BJ (cell line): ENCODE measurements around the gene GPR17. TPM values are rescaled to one million over a fixed set of nuclear protein-coding genes. Genes with fewer than 3 reads are reported as not detected.

ENCODE experiments used
- CTCF ChIA-PET: fragments of 350-600 bp; formaldehyde crosslinking; extraction: SDS; loops from one replicate; lab custom pipeline; 2021; ENCODE audit warnings: antibody characterized with exemption, inconsistent platforms; lab: Yijun Ruan, JAX
- POLR2A ChIA-PET: fragments of 300-600 bp; sonication (Branson Sonifier 250); formaldehyde crosslinking; extraction: SDS; loops from one replicate; lab custom pipeline; 2021; ENCODE audit warnings: antibody characterized with exemption; lab: Charles Lee
- DNase-seq: peaks from one replicate; pipeline ENCODE4 v3.0.0-alpha.2; 2011; ENCODE audit warnings: low read depth
- H3K27me3 ChIP-seq: 2 replicates; pipeline ENCODE4 v1.6.0; 2011; ENCODE audit warnings: low read length; ENCODE audit not compliant: control insufficient read depth, insufficient read depth
- H3K36me3 ChIP-seq: 2 replicates; pipeline ENCODE4 v1.5.1; 2011; ENCODE audit warnings: low read length; ENCODE audit not compliant: control insufficient read depth, insufficient read depth
- H3K4me3 ChIP-seq: 2 replicates; pipeline ENCODE4 v1.5.1; 2011; ENCODE audit warnings: low read depth, mild to moderate bottlenecking, control low read depth, low read length
- polyA plus RNA-seq: library from polyadenylated mRNA; depleted of rRNA; stranded (reverse); fragments of >200 nt; gene quantifications from 2 replicates; pipeline ENCODE4 v1.2.3, GENCODE V29; 2011
- TF ChIP-seq, protein P1 (sequence below): IDR thresholded peaks from 2 replicates; pipeline ENCODE4 v1.5.1; 2011; ENCODE audit warnings: low read depth, mild to moderate bottlenecking, control low read depth, inconsistent platforms, low read length, moderate library complexity; ENCODE audit not compliant: insufficient read depth

Gene GPR17
- polyA plus RNA-seq, 1 experiment: not detected

DNA sequence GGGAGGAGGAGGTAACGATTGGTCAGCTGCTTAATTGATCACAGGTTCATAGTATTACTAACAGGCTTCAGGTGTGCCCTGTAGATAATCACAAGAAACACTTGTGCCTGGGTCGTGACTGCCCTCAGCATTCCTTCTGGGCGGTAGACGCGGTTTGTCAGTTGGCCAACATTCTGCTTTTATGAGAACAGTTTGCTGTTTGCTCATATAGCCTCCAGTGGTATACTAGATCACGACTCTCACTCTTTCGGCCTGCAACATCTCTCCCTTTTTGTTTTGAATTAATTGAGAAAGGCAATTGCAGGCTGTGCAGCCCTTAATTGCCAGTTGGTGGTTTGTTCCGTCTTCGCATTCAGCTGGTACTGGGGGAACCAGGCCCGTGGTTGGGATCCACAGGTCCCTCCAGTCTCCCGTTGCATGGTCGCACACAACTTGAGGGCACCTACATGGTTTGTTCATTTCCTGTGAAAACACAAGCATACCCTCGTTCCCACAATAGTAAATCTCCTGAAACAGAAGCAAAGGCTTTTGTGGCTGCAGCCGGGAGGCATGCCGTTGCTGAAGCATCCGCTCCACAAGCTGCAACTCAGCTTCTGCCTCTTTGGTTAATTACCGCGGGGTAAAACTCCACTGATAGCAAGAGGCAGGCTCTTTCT lies 30.3 kb upstream of the GPR17 start:
- Histone ChIP-seq H3K27me3 (no peaks in the 10 kb centered on the region), H3K4me3 (no peak overlapping the region), H3K36me3 (no peaks in the 10 kb centered on the region)
- ChIA-PET CTCF (interaction anchor here (0.7 to 2.8 kb wide), 4 partner anchors 17 to 25 kb away, joined by 3 to 11 read pairs (median 4); no protein-coding TSS in a partner anchor), POLR2A (interaction anchor here (0.6 kb wide), 1 partner anchor 111 kb away, joined by 4 read pairs; no protein-coding TSS in a partner anchor)
- TF ChIP-seq, protein P1, sequence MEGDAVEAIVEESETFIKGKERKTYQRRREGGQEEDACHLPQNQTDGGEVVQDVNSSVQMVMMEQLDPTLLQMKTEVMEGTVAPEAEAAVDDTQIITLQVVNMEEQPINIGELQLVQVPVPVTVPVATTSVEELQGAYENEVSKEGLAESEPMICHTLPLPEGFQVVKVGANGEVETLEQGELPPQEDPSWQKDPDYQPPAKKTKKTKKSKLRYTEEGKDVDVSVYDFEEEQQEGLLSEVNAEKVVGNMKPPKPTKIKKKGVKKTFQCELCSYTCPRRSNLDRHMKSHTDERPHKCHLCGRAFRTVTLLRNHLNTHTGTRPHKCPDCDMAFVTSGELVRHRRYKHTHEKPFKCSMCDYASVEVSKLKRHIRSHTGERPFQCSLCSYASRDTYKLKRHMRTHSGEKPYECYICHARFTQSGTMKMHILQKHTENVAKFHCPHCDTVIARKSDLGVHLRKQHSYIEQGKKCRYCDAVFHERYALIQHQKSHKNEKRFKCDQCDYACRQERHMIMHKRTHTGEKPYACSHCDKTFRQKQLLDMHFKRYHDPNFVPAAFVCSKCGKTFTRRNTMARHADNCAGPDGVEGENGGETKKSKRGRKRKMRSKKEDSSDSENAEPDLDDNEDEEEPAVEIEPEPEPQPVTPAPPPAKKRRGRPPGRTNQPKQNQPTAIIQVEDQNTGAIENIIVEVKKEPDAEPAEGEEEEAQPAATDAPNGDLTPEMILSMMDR: no peak
- peak; percentile 73 for DNase-seq

DNA sequence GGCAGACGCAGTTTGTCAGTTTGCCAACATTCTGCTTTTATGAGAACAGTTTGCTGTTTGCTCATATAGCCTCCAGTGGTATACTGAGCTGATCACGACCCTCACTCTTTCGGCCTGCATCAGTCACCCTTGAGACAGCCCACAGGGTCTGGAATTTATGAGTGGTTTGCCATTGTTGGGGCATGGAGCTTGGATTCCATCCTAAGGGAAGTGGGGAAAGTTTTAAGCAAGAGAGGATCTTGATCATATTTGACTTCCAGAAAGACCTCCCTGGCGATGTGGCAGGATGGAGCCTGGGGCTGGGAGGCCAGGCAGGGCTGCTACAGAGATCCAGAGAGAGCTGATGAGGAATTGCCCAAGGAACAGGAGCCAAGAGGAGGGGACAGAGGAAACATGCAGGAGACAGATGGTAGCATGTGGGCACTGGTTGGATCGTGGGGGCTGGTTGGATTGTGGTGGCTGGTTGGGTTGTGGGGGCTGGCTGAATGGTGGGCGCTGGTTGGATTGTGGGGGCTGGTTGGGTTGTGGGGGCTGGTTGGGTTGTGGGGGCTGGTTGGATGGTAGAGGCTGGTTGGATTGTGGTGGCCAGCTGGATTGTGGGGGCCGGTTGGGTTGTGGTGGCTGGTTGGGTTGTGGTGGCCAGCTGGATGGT lies 27.3 kb upstream of the GPR17 start:
- H3K4me3 ChIP-seq: no peak overlapping the region
- no peaks in the 10 kb centered on the region for H3K27me3 ChIP-seq
- TF ChIP-seq, protein P1: no peak
- H3K36me3 ChIP-seq: no peaks in the 10 kb centered on the region
- no peak for DNase-seq
- ChIA-PET CTCF (interaction anchor here (1.0 to 3.2 kb wide), 2 partner anchors 18 to 27 kb away, joined by 3 to 10 read pairs; no protein-coding TSS in a partner anchor), POLR2A (no interaction called here)

DNA sequence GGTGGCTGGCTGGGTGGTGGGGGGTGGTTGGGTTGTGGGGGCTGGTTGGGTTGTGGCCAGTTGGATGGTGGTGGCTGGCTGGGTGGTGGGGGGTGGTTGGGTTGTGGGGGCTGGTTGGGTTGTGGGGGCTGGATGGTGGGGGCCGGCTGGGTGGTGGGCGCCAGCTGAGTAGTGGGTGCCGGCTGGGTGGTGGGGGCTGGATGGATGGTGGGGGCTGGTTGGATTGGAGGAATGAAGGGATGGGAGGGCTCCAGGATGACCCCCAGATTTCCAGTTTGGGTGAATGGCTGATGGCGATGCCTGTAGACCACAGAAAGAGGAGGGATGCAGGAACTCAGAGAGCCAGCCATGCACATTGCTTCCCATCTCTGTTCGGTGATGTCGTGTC lies 26.8 kb upstream of the GPR17 start:
- Histone ChIP-seq H3K36me3 (no peaks in the 10 kb centered on the region), H3K4me3 (no peak overlapping the region), H3K27me3 (no peaks in the 10 kb centered on the region)
- TF ChIP-seq, protein P1: no peak
- POLR2A ChIA-PET: no interaction called here
- CTCF ChIA-PET: interaction anchor here (1.0 to 3.2 kb wide), 2 partner anchors 17 to 28 kb away, joined by 3 to 10 read pairs; no protein-coding TSS in a partner anchor
- no peak for DNase-seq

DNA sequence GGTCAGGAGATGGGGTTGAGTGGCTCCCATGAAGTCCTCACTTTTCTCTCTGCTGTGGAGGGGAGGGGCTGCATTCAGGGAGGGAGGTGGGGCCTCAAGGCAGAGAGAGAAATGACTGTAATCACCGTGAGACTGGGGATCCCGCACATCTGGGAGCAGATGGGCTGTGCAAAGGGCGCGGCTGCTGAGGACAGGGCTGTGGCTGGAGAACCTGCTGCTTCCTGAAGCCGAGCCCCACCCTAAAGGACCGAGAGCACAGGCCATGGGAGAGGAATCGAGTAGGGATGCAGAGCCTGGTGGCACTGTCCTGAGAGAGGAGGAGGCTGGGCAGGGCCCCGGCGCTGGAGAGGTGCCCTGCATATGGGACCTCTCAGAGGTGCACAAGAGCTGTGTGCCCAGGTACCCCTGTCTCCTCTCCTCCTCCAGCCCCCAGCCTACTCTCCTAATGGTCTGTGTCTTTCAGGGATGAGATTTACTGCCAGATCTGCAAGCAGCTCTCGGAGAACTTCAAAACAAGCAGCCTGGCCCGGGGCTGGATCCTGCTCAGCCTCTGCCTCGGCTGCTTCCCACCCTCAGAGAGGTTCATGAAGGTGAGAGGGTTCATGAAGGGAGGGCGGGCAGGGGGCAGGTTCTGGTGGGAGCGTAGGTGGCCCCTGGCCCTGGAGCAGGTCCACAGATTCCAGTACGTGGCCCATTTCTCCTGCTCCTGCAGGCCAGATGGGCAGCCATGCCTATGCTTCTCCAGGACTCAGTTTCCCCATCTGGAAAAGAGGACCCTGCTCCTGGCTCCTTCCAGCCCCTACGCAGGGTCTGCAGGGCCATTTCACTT lies 25.9 kb upstream of the GPR17 start:
- Histone ChIP-seq H3K27me3 (no peaks in the 10 kb centered on the region), H3K4me3 (no peak overlapping the region), H3K36me3 (no peaks in the 10 kb centered on the region)
- no peak for DNase-seq
- TF ChIP-seq, protein P1: no peak
- POLR2A ChIA-PET: no interaction called here
- CTCF ChIA-PET: interaction anchor here (1.1 to 3.2 kb wide), 2 partner anchors 29 to 42 kb away, joined by 3 to 10 read pairs; no protein-coding TSS in a partner anchor
